Measurements from ENCODE around the gene BTF3. TPM values are rescaled to one million over a fixed set of nuclear protein-coding genes. Genes with fewer than 3 reads are reported as not detected.

The BTF3 gene
- total RNA-seq, 4 donors from 2014 or later: 361 to 435 (median 392) TPM

- no peaks in the 10 kb centered on the region for H3K4me1 ChIP-seq
- no peak for TF ChIP-seq POLR2A (IDR thresholded peaks at IDR 0.05)
- TF ChIP-seq CTCF (IDR thresholded peaks at IDR 0.05): peak; percentile 54 to 75 (median 59)
- no peaks in the 10 kb centered on the region for H3K9me3 ChIP-seq
- peak; percentile 38 to 82 for DNase-seq (ENCODE audit: low spot score in 2 of 2)
- H3K27me3 ChIP-seq: no peaks in the 10 kb centered on the region
- 11 to 18% methylated on average over 15 to 16 of the region's 16 CpGs for WGBS, 2 donors
- no peaks in the 10 kb centered on the region for H3K36me3 ChIP-seq
- no peak overlapping the region for H3K27ac ChIP-seq
- no peak overlapping the region for H3K4me3 ChIP-seq
These were observed 21.5 kb downstream of the BTF3 start for GRCh38 chr5:73519531-73520283.

- DNase-seq (ENCODE audit: low spot score in 2 of 2): no peak
- TF ChIP-seq EP300 (IDR thresholded peaks at IDR 0.05): no peak
- no peak for TF ChIP-seq CTCF (IDR thresholded peaks at IDR 0.05)
- TF ChIP-seq POLR2A (IDR thresholded peaks at IDR 0.05): no peak
- H3K9me3 ChIP-seq: no peaks in the 10 kb centered on the region
- no peaks in the 10 kb centered on the region for H3K36me3 ChIP-seq
- H3K4me3 ChIP-seq: no peak overlapping the region
- WGBS, 2 donors: 79 to 86% methylated on average over 7 of the region's 7 CpGs
- no peaks in the 10 kb centered on the region for H3K27me3 ChIP-seq
- H3K4me1 ChIP-seq: no peaks in the 10 kb centered on the region
- no peak overlapping the region for H3K27ac ChIP-seq
These were observed 24.7 kb downstream of the BTF3 start for GRCh38 chr5:73522989-73523388.

- Histone ChIP-seq H3K4me3 (no peak overlapping the region), H3K4me1 (no peaks in the 10 kb centered on the region), H3K9me3 (no peaks in the 10 kb centered on the region), H3K27ac (no peak overlapping the region), H3K36me3 (no peaks in the 10 kb centered on the region), H3K27me3 (no peaks in the 10 kb centered on the region)
- whole genome bisulfite sequencing, 2 donors: 86 to 88% methylated on average over 1 of the region's 1 CpG
- TF ChIP-seq EP300 (IDR thresholded peaks at IDR 0.05): no peak
- TF ChIP-seq POLR2A (IDR thresholded peaks at IDR 0.05): no peak
- no peak for TF ChIP-seq CTCF (IDR thresholded peaks at IDR 0.05)
- DNase-seq (ENCODE audit: low spot score in 2 of 2): no peak
These were observed 25.6 kb downstream of the BTF3 start for GRCh38 chr5:73523861-73524260.

GRCh38 chr5:73525606-73526203 is 27.5 kb downstream of the BTF3 start:
- Histone ChIP-seq H3K4me1 (no peaks in the 10 kb centered on the region), H3K36me3 (no peaks in the 10 kb centered on the region), H3K4me3 (no peak overlapping the region), H3K9me3 (no peaks in the 10 kb centered on the region), H3K27me3 (no peaks in the 10 kb centered on the region), H3K27ac (no peak overlapping the region)
- WGBS, 2 donors: 66 to 69% methylated on average over 3 of the region's 3 CpGs
- TF ChIP-seq EP300 (IDR thresholded peaks at IDR 0.05) (no peak), POLR2A (IDR thresholded peaks at IDR 0.05) (no peak), CTCF (IDR thresholded peaks at IDR 0.05) (no peak)
- DNase-seq (ENCODE audit: low spot score in 2 of 2): no peak

- DNase-seq (ENCODE audit: low spot score in 2 of 2): no peak
- H3K4me3 ChIP-seq: no peak overlapping the region
- no peak overlapping the region for H3K27ac ChIP-seq
- H3K27me3 ChIP-seq: no peaks in the 10 kb centered on the region
- no peaks in the 10 kb centered on the region for H3K36me3 ChIP-seq
- no peaks in the 10 kb centered on the region for H3K9me3 ChIP-seq
- 27 to 32% methylated on average over 3 of the region's 3 CpGs for WGBS, 2 donors
- no peaks in the 10 kb centered on the region for H3K4me1 ChIP-seq
- no peak for TF ChIP-seq EP300 (IDR thresholded peaks at IDR 0.05)
- TF ChIP-seq POLR2A (IDR thresholded peaks at IDR 0.05): no peak
- no peak for TF ChIP-seq CTCF (IDR thresholded peaks at IDR 0.05)
These were observed 30.0 kb downstream of the BTF3 start for GRCh38 chr5:73528248-73528647.
